Midbrain (tissue), 1 donor: ENCODE data around the gene TMSB4Y.

Experiments used
- DNase-seq: peaks from one replicate; lab custom pipeline; 2025; lab: John Stamatoyannopoulos, UW

Gene TMSB4Y

DNA sequence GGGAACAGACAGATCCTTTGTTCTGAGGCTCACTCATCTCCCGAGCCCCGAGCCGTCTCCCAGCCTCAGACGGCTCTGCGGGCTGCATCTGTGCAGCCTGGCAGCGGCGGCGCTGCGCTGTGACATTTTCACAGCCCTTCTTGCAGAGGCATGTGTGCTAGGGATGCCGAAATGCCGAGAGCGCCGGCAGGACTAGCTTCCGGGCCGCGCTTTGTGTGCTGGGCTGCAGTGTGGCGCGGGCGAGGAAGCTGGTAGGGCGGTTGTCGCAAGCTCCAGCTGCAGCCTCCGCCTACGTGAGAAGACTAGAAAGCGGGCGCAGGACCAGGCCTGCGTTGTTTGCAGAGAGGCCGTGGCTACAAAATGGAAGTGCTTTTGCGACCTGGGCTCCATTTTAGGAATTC is at the start of gene TMSB4Y:
Gene TMSB4Y (plus strand): TSS at position 332 of the 401 bp plus-strand sequence.
- no peak for DNase-seq

DNA sequence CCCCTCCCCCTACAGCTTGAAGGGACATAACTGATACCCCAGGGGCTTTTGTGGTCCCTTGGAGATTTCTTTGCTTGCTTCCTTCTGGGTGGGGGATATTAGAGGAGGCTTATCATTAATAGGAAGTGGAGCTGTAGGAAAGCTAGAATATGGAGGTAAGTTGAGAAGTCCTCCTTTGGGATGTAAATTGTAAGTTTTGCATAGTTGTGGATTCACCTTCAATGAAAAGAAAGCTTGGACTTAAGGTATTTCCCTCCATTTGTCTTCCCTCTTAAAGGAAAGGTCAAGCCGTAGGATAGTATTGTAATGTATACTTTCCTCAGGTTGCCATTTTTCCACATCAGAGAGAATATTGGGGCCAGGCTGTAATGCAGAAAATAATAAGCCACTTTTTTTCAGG is 39.5 kb upstream of the TMSB4Y start:
- DNase-seq: no peak

DNA sequence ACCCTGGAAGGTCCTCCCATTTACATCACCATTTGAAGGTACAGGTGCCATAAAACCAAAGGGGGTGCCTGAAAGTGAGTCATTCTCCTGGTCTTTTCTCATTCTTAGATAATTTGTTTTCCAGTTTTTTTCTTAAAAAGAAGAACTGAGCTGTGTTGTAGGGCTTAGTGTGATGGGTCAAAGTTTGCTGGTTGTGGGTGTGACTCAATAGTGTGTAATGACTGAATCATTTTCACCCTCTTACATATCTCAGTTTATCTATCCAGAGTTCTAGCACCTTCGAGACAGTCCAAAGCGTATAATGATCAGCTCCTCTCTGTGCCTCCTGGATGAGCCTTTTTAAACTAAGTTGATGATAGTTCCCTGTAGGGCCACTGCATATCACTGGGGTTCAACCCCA is 32.6 kb upstream of the TMSB4Y start:
- no peak for DNase-seq

DNA sequence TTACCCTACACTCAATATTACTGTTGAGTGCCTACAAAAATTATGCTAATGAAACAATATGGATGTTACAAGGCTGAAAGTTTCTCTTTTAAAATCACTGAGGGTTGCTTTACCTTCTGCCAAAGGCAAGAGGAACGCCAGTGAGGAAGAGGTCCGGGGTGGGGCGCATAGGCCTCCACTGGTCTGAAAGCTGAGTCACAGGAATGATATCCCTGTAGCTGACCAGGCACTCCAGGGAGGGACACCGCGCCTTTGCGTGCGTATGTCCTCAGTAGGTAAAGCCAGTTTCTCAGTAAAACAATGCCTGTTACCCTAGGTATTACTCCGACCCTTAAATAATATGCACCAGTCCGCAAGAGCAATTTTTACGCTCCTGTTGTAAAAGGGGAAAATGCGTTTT is 1.4 kb upstream of the TMSB4Y start:
- no peak for DNase-seq

DNA sequence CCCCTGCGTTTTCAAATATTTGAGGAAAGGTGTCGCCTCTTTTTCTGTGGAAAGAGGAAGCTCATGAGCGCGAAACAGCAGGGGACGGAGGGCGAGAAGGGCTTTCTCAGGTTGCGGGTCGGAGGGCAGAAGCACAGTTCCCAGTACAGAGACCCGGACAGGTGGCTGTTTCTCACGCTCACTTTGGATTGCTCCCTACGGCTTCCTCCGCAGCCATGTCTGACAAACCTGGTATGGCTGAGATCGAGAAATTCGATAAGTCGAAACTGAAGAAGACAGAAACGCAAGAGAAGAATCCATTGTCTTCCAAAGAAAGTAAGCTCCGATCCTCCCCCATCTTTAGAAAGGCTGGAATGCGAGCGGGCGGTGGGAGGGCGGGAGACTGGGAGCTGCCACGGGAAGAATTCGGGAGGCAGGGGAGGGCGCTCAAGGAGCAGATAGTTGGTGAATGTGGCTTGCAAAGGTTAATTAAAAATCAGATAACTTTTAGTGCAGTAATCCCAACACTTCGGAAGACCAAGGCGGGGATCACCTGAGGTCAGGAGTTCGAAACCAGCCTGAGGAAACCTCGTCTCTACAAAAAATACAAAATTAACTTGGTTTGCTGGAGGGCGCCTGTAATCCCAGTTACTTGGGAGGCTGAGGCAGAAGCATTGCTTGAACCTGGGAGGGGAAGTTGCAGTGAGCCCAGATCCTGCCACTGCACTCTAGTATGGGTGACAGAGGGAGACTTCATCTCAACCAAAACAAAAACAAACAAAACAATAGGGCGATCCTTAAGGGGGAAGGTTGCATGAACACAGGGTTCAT is 627 bp downstream of the TMSB4Y start:
- DNase-seq: no peak

DNA sequence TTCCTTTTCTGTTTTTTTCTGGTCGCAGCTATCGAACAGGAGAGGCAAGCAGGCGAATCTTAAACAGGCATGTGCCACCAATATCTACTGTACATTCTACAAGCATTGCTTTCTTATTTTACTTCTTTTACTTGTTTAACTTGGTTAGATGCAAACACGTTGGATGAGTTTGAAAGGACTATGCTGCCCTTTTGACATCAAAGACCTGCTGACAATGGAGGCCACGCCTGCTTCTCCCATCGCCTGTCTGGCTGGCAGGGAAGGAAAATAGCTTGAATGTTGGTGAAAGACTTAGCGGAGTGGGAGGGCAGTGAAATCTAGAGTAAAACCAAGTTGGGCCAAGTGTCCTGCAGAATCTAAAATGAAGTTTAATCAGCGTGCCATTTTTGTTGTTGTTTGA is 1.5 kb downstream of the TMSB4Y start:
- DNase-seq: no peak

DNA sequence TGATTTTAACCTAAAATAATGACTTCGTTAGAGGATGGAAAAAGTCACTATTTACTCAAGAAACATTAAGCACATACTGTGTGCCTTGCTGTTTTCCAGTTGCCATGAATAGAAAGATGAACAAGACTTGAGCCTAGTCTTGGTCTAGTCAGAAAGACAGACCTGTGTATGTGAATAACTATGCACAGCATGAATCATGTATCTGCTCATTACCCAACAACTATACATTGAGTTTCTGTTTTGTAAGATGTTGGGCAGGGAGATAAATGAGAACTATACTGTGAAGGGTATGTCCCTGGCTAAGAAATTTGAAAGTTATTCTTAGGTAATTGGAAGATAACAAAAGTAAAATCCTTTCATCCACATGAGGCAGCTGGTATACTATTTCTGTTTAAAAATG is 4.3 kb downstream of the TMSB4Y start:
- no peak for DNase-seq

DNA sequence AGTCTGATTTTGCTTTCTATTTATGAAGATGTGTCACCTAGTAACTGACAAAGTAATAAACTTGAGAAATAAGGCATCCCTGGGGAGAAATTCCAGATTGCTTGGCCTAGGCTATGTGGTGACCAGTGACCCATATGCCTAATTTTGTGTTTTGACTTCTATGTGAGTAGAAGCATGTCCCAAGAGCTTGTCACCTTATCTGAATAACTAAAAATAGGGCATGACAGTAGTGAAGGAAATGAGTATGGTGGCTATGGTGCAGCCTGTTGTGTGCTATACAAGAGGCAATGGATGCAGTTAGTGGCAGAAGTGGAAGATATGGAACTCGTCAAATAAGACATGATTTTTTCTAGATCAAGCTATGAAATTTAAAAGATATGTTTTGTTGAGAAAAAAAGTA is 15.3 kb downstream of the TMSB4Y start:
- no peak for DNase-seq

DNA sequence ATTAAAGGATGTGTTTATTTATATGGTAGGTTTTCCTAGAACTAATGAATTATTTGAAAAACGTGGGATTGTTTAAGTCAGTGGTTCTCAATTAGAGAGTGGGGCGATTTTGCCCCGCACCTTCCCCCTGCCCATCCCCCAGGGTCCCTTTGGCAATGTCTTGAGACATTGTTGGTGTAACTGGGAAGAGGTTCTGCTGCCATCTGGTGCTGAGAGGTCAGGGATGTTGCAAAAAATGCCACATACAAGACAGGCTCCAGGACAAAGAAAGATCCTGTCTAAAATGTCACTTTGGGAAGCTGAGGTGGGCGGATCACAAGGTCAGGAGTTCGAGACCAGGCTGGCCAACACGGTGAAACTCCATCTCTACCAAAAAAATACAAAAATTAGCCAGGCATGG is 25.8 kb downstream of the TMSB4Y start:
- DNase-seq: no peak

DNA sequence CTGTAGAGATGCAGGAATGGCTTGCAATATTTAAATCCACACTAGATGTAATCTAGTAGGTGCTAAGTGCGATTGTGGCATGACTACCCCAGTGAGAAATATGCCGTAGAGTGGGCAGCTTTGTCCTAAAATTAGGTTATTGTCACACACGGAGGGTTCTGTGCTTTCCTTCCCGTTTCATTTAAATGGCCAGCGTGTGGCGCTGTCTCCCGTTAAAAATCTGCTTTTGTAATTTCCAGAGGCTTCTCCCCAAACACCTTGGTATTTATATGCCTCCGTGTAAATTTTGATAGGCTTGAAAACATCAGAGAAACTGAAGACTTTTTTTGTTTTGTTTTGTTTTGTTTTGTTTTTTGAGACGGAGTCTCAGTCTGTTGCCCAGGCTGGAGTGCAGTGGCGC is 34.9 kb downstream of the TMSB4Y start:
- no peak for DNase-seq

DNA sequence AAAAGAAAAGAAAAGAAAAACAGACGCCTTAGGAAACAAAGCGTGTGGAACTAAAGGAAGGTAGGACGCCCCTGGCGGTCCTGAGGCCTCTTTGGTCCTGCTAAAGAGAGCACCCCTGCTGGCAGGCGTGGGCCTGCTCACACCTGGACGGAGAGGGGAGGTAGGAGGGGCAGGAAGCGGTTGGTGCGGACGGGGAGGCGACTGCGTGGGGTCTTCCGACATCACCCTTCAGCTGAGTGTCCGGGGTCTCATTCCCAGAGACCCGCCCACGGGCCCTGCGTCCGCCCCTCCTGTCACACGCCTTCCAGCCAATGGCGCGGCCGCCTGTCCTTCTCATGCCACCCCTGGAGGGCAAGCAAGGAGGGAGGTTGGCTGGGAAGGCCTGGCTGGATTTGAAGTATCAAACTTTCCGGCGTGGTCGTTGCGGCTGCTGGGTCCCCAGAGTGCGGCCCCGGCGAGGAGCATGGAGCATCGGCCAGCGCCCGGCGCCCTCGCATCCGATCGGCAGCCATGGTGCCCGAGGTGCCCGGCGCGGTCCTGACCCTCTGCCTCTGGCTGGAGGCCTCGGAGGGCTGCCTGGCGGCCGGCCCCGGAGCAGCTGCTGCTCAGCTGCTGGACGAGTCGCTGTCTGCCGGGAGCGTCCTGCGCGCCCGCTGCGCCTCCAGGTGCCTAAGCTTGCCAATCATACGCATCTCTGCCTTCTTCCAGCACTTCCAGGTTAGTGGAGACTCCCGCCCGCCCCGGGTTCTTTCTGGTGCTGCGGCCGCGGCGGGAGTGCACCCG is 47.8 kb downstream of the TMSB4Y start:
- DNase-seq: no peak

DNA sequence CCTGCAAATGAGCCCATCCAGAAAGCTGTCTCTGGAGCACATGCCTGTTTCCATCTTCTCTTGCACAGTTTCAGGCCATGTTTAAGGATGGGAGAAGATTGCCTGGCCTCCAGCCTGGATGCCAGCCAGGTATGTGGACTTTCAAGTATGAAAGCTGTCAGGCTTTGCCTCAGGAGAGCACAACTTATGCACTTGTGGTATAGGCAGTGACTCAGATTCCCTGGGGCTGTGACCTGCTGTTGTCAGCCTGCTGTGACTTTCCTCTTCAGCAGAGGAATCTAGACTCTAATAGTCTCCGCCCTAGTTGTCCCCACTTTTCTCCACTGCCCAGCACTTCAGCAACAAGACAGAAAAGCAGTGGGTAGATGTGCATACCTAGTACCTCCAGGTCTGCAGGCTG is 51.0 kb downstream of the TMSB4Y start:
- DNase-seq: no peak
